Left ventricle myocardium inferior (tissue), 1 donor: Measurements from ENCODE around the gene OPN4. TPM values are rescaled to one million over a fixed set of nuclear protein-coding genes. Genes with fewer than 3 reads are reported as not detected.

Experiments used
- DNase-seq: peaks from one replicate; pipeline ENCODE4 v3.0.0-alpha.2; 2020
- H3K27ac ChIP-seq: fragments of 200-600 bp; replicated peaks from 2 replicates; pipeline ENCODE4 v1.8.0; 2021
- H3K27me3 ChIP-seq: fragments of 200-600 bp; 2 replicates; pipeline ENCODE4 v1.8.0; 2021; ENCODE audit warnings: low read depth
- H3K36me3 ChIP-seq: fragments of 200-600 bp; 2 replicates; pipeline ENCODE4 v1.8.0; 2021
- H3K4me1 ChIP-seq: fragments of 200-600 bp; 2 replicates; pipeline ENCODE4 v1.8.0; 2021
- H3K4me3 ChIP-seq: fragments of 200-600 bp; 2 replicates; pipeline ENCODE4 v1.8.0; 2021; ENCODE audit warnings: mild to moderate bottlenecking, moderate library complexity
- H3K9me3 ChIP-seq: fragments of 200-600 bp; replicated peaks from 2 replicates; pipeline ENCODE4 v1.8.0; 2021
- CTCF ChIP-seq: fragments of 200-600 bp; IDR thresholded peaks from 2 replicates; pipeline ENCODE4 v1.8.0; 2021; ENCODE audit warnings: antibody characterized with exemption, mild to moderate bottlenecking, borderline replicate concordance
- intact Hi-C: fragments of 100-400 bp; cut with micrococcal nuclease; formaldehyde crosslinking; loops from one replicate; pipeline ENCODE4 v1.11.0; 2022
- total RNA-seq: library from RNA; stranded (reverse); fragmentation: NEBNext Ultra II Directional; extraction: Animal tissue kit (Norgen Biotek cat#: 25700); gene quantifications from one replicate; pipeline ENCODE4 v1.2.1, GENCODE V29; 2021
- donor health status: DM: no; HTN: yes; CAD: no; lungs with severe emphysema.

Gene OPN4
- total RNA-seq, 1 donor from 2014 or later: 0.25 TPM

- peak; percentile 80 for DNase-seq
- no peak for TF ChIP-seq CTCF
- peaks cover 50% of the 10 kb centered on the region for H3K36me3 ChIP-seq
- H3K27ac ChIP-seq: peak overlapping the region; percentile 98
- H3K27me3 ChIP-seq: peaks cover 9% of the 10 kb centered on the region
- H3K4me3 ChIP-seq: peak overlapping the region; percentile 77
- peaks cover 85% of the 10 kb centered on the region for H3K4me1 ChIP-seq
- no peaks in the 10 kb centered on the region for H3K9me3 ChIP-seq
- intact Hi-C loops: no loop called here
These were observed 17.8 kb downstream of the OPN4 start for GRCh38 chr10:86671985-86672710.

- TF ChIP-seq CTCF: no peak
- Histone ChIP-seq H3K36me3 (peaks cover 50% of the 10 kb centered on the region), H3K4me1 (peaks cover 93% of the 10 kb centered on the region), H3K9me3 (no peaks in the 10 kb centered on the region), H3K27me3 (peaks cover 9% of the 10 kb centered on the region), H3K4me3 (peak overlapping the region; percentile 77), H3K27ac (peak overlapping the region; percentile 98)
- DNase-seq: no peak
- intact Hi-C loops: no loop called here
These were observed 19.0 kb downstream of the OPN4 start for GRCh38 chr10:86673216-86673826.

GRCh38 chr10:86673827-86674581 lies 19.7 kb downstream of the OPN4 start:
- Histone ChIP-seq H3K9me3 (no peaks in the 10 kb centered on the region), H3K4me3 (peak overlapping the region; percentile 77), H3K36me3 (peaks cover 51% of the 10 kb centered on the region), H3K4me1 (peaks cover 95% of the 10 kb centered on the region), H3K27me3 (peaks cover 9% of the 10 kb centered on the region), H3K27ac (peak overlapping the region; percentile 98)
- no peak for TF ChIP-seq CTCF
- intact Hi-C loops: no loop called here
- DNase-seq: no peak

- Histone ChIP-seq H3K36me3 (peaks cover 51% of the 10 kb centered on the region), H3K27ac (peak overlapping the region; percentile 98), H3K27me3 (peaks cover 9% of the 10 kb centered on the region), H3K4me1 (peaks cover 95% of the 10 kb centered on the region), H3K4me3 (peak overlapping the region; percentile 77), H3K9me3 (no peaks in the 10 kb centered on the region)
- DNase-seq: no peak
- TF ChIP-seq CTCF: no peak
- intact Hi-C loops: no loop called here
These were observed 20.6 kb downstream of the OPN4 start for GRCh38 chr10:86674912-86675311.

- intact Hi-C loops: no loop called here
- no peak for TF ChIP-seq CTCF
- peaks cover 98% of the 10 kb centered on the region for H3K4me1 ChIP-seq
- peaks cover 46% of the 10 kb centered on the region for H3K36me3 ChIP-seq
- DNase-seq: no peak
- peaks cover 4% of the 10 kb centered on the region for H3K27me3 ChIP-seq
- H3K9me3 ChIP-seq: no peaks in the 10 kb centered on the region
- peak overlapping the region; percentile 98 for H3K27ac ChIP-seq
- H3K4me3 ChIP-seq: peak overlapping the region; percentile 77
These were observed 23.0 kb downstream of the OPN4 start for GRCh38 chr10:86677374-86677773.
